ENCODE measurements around the gene CSF3.

CSF3 gene, protein sequence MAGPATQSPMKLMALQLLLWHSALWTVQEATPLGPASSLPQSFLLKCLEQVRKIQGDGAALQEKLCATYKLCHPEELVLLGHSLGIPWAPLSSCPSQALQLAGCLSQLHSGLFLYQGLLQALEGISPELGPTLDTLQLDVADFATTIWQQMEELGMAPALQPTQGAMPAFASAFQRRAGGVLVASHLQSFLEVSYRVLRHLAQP

GRCh38 chr17:40015005-40015997 is at the start of gene CSF3:
CSF3 (plus strand) TSS chr17:40015440; CDS start chr17:40015475, 35 bp downstream.
- DNase-seq (ENCODE audit: low read depth): no peak

DNA sequence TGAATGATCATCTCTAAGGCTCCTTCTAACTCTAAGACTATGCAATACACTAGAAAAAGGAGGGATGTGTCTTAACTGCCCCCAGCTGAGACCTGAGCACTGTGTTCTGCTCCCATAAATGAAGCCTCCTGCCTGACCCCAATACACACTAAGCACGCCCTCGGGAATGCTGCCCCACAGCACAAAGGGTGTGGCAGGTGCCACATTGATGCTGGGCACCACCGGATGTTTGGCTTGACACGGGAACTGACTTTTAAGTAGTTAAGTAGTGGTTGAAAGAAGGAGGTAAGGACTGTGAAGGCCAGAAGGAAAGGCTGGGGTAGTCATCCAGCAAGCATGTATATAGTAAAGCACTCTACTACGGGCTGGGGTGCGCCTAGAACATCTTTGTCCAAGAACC is 48.5 kb upstream of the CSF3 start:
- DNase-seq (ENCODE audit: low read depth): no peak

GRCh38 chr17:39968761-39969160 is 46.5 kb upstream of the CSF3 start:
- DNase-seq (ENCODE audit: low read depth): no peak

GRCh38 chr17:39969375-39969774 is 45.9 kb upstream of the CSF3 start:
- DNase-seq (ENCODE audit: low read depth): no peak

GRCh38 chr17:39970157-39970692 is 45.0 kb upstream of the CSF3 start:
- no peak for DNase-seq (ENCODE audit: low read depth)

GRCh38 chr17:39971076-39971603 is 44.1 kb upstream of the CSF3 start:
- no peak for DNase-seq (ENCODE audit: low read depth)

DNA sequence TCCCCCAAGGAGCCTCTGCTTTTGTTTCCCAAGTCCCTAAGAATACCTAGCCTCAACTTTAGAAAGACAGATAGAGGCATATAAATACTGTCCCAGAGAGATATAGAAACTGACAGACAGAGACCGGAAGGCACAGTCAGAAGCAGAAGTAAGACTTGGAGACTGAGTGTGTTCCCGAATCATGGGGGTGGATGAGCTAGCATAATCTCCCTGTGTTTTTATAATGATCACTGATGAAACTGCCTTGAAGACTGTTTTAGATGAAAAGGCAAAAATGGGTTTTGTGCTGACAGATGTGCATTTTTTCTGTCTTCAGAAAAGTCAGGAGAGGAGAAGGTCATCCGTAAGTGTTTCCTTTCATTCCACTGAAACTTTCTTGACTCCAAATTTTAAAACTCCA is 43.0 kb upstream of the CSF3 start:
- no peak for DNase-seq (ENCODE audit: low read depth)

- no peak for DNase-seq (ENCODE audit: low read depth)
These were observed 41.7 kb upstream of the CSF3 start for GRCh38 chr17:39973496-39973895.

DNA sequence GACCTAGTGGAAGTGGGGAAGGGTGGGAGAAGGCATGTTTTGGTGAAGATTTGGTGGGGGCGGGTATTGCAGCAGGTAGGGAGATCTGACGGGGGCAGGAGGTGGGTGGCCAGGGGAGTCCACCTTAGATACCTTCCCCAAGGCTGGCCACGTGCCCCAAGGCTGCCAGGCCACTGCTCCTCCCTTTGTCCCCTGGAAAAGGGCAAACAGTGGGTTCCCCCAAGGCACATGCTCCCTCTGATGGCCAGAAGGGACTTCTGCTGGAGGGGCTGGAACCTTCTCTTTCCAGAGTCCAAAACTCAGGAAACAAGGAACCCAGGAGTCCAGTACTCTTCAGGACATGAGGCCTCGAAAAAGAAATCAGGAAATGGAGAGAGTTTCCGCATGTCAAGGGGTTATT is 40.8 kb upstream of the CSF3 start:
- no peak for DNase-seq (ENCODE audit: low read depth)

DNA sequence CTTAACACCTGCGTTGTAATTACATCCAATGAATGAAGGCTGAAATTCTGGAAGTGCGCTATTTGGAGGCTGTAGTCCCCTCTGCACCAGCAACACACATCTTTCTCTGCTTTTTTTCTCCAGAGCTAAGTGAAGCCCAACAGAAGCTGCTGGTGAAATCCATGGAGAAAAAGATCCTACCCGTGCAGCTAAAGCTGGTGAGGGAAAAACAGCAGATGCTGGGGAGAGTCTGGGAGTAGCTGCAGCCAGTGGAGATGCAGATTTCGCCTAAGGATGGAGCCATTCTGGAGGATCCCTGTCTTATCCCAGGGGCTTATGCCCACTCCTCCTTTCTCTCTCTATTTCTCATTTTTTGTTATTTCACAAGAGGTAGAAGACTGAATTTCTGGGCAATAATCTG is 39.4 kb upstream of the CSF3 start:
- DNase-seq (ENCODE audit: low read depth): no peak

- DNase-seq (ENCODE audit: low read depth): no peak
These were observed 36.1 kb upstream of the CSF3 start for GRCh38 chr17:39979016-39979670.

DNA sequence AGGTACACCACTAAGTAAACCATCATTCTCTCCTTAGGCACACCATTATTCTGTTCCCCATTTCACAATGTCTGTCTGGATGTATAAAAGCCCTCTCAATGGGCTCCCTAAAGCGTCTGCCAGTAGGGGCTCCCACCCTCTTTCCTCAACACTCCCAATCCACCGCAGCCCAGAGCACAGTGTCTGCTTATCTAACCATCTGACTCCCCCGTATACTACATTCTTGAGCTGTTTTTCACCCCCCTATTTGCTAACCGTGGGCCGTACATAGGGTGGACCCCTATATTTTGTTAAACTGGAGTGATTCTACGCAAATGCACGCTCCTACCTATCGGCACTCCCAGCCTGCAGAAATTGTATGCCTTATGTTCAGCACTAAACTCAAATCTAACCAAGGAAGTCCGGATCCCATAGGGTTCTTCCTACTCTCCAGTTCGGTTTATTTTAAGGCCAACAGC is 35.3 kb upstream of the CSF3 start:
- DNase-seq (ENCODE audit: low read depth): no peak

DNA sequence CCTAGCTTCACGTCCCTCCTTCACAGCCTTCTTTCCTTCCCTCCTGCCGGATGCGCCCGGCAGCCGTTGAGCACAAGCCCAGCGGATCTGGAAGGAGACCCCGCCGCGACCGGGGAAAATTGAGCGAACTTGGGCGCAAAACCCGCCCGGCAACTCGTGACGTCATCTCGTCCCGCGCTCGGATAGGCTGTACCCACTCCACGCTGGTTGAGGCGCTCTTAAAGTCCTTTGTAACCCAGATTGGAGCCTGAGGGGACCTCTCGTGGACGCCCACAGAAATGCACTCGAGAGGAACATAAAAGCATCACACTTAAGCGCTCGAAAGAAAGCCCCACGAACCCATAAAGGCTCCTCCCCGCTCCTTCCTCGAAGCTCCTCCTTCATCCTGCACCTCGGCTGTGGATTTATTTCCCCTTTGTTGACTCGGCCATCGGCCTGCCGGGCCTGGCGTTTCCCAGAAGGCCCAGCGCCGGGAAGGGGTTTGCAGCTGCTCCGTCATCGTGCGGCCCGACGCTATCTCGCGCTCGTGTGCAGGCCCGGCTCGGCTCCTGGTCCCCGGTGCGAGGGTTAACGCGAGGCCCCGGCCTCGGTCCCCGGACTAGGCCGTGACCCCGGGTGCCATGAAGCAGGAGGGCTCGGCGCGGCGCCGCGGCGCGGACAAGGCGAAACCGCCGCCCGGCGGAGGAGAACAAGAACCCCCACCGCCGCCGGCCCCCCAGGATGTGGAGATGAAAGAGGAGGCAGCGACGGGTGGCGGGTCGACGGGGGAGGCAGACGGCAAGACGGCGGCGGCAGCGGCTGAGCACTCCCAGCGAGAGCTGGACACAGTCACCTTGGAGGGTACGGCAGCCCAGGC is 34.7 kb upstream of the CSF3 start, which contains the start of gene PSMD3:
PSMD3 (plus strand) TSS at position 457 of the 856 bp plus-strand sequence; CDS start at position 621, 164 bp downstream.
- DNase-seq (ENCODE audit: low read depth): peak; percentile 99

DNA sequence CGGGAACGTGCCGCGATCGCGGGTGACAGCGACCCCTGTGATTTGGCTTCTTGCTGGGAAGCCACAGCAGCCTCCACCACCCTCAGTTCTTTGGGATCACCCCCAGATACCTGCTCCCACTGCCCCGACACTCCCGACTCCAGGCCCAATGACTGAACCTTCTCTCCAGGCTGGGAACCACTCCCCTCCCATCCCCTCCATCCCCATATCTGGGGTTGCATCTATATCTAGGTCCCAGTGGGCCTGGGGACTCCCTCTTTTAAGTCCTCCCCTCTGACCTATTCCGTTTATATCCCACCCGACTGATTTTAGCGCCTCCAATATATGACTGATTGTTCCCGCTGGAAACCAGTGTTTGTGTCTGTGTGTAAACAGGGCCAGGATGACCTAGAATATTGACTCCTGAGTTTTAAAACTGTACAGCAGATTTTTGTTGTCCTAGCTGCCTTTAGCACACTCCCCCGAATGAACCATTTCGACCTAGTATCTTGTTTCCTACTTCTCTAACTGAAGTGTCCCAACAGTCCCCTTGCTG is 34.0 kb upstream of the CSF3 start:
- no peak for DNase-seq (ENCODE audit: low read depth)

GRCh38 chr17:39981766-39982375 is 33.4 kb upstream of the CSF3 start:
- DNase-seq (ENCODE audit: low read depth): no peak

GRCh38 chr17:39988206-39988810 is 26.9 kb upstream of the CSF3 start:
- DNase-seq (ENCODE audit: low read depth): no peak

GRCh38 chr17:39994448-39994847 is 20.8 kb upstream of the CSF3 start:
- no peak for DNase-seq (ENCODE audit: low read depth)

- no peak for DNase-seq (ENCODE audit: low read depth)
These were observed 19.8 kb upstream of the CSF3 start for GRCh38 chr17:39995438-39995837.

GRCh38 chr17:39996162-39996561 is 19.1 kb upstream of the CSF3 start:
- DNase-seq (ENCODE audit: low read depth): no peak

DNA sequence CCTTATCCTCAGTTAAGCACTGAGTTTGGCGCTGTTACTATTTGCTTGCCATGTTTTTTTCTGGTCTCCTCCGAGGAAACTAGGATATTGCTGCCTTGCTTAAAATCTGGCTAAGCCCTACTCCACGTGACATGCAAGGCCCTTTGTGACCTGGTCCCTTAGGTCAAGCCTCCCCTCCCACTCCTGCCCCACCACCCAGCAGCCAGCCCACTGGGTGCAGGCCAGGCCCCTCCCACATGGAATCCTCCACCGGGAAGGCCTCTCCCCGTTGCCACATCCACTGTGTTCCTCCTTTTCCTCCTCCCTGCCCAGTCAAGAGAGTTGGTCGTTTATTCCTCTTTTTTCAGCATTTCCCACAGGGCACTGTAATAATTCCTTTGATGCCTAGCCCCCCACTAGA is 18.4 kb upstream of the CSF3 start:
- DNase-seq (ENCODE audit: low read depth): no peak

Measured in fibroblast of gingiva (primary cell).